OCI-LY3 (cell line): ENCODE data around the gene GLP2R.

Source experiments
- EZH2phosphoT487 ChIP-seq: fragments of 200-600 bp; shearing (Covaris generic); IDR thresholded peaks from 2 replicates; pipeline ENCODE4 v1.6.1; 2018; ENCODE audit warnings: antibody characterized with exemption, mixed run types, low read depth
- TF ChIP-seq, protein P1 (sequence below): fragments of 200-600, 300-600 bp; sonication (generic); IDR thresholded peaks from 2 replicates; pipeline ENCODE4 v1.5.1; 2014; ENCODE audit warnings: antibody characterized with exemption, low read length, low read depth

DNA sequence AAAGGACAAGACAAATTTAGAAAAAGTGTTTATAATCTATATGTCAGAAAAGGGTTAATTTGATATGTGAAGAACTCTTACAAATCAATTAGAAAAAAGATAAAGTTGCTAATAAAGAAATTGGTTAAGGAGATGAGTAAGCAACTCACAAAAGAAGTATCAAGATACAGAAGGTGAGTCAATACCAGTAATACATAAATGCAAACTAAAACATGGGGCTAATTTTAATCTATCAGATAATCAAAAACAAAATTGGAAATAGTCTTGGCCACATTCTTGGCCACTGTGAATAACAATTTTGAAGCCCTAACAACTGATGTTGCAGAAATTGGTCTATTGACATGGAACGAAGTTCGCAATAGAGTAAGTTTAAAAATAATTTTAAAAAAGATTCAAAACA is 41.2 kb upstream of the GLP2R start:
- TF ChIP-seq, protein P1, sequence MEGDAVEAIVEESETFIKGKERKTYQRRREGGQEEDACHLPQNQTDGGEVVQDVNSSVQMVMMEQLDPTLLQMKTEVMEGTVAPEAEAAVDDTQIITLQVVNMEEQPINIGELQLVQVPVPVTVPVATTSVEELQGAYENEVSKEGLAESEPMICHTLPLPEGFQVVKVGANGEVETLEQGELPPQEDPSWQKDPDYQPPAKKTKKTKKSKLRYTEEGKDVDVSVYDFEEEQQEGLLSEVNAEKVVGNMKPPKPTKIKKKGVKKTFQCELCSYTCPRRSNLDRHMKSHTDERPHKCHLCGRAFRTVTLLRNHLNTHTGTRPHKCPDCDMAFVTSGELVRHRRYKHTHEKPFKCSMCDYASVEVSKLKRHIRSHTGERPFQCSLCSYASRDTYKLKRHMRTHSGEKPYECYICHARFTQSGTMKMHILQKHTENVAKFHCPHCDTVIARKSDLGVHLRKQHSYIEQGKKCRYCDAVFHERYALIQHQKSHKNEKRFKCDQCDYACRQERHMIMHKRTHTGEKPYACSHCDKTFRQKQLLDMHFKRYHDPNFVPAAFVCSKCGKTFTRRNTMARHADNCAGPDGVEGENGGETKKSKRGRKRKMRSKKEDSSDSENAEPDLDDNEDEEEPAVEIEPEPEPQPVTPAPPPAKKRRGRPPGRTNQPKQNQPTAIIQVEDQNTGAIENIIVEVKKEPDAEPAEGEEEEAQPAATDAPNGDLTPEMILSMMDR, result no peak
- no peak for TF ChIP-seq EZH2phosphoT487
